GM19467 (cell line): ENCODE results near the gene CUBN.
"Not testable (repeated sequence)": the region's sequence is repeated elsewhere in the genome, so short reads cannot be mapped to it uniquely, and the experiment has no call there.

Experiments
- ATAC-seq: cut with Tn5 transposase; IDR thresholded peaks from one replicate; pipeline ENCODE4 v1.9.1; 2021; ENCODE audit warnings: mild to moderate bottlenecking, moderate library complexity; ENCODE audit not compliant: unreplicated experiment

Gene CUBN

GRCh38 chr10:16843252-16843870 is 286.2 kb downstream of the CUBN start:
- peak; percentile 53 for ATAC-seq

GRCh38 chr10:16835228-16835627 is 294.4 kb downstream of the CUBN start:
- no peak for ATAC-seq

- no peak for ATAC-seq
Measured at GRCh38 chr10:16832351-16833080, 297.1 kb downstream of the CUBN start.

GRCh38 chr10:16828701-16829175 is 300.9 kb downstream of the CUBN start:
- ATAC-seq = no peak

GRCh38 chr10:16828114-16828568 is 301.5 kb downstream of the CUBN start:
- peak; percentile 84 for ATAC-seq

- ATAC-seq = not testable (repeated sequence)
Measured at GRCh38 chr10:16827474-16827873, 302.1 kb downstream of the CUBN start.

GRCh38 chr10:16822726-16823360 is 306.8 kb downstream of the CUBN start:
- no peak for ATAC-seq

- no peak for ATAC-seq
Measured at GRCh38 chr10:16822027-16822426, 307.6 kb downstream of the CUBN start.

- ATAC-seq = no peak
Measured at GRCh38 chr10:16820421-16820820, 309.2 kb downstream of the CUBN start.

- no peak for ATAC-seq
Measured at GRCh38 chr10:16820018-16820417, 309.6 kb downstream of the CUBN start.

- ATAC-seq = no peak
Measured at GRCh38 chr10:16819436-16819835, 310.2 kb downstream of the CUBN start.

GRCh38 chr10:16819026-16819425 is 310.6 kb downstream of the CUBN start:
- no peak for ATAC-seq

- ATAC-seq = peak; percentile 98
Measured at GRCh38 chr10:16817125-16818019, 312.2 kb downstream of the CUBN start, which contains the start of gene RSU1. RSU1 (minus strand) TSS chr10:16817424; CDS start chr10:16817081, 343 bp downstream.

- no peak for ATAC-seq
Measured at GRCh38 chr10:16816830-16817124, 312.8 kb downstream of the CUBN start.

GRCh38 chr10:16816171-16816570 is 313.4 kb downstream of the CUBN start:
- no peak for ATAC-seq

- ATAC-seq = no peak
Measured at GRCh38 chr10:16814012-16814411, 315.6 kb downstream of the CUBN start.

- ATAC-seq = no peak
Measured at GRCh38 chr10:16812676-16813075, 316.9 kb downstream of the CUBN start.

GRCh38 chr10:16811765-16812164 is 317.8 kb downstream of the CUBN start:
- ATAC-seq = no peak

- no peak for ATAC-seq
Measured at GRCh38 chr10:16811292-16811691, 318.3 kb downstream of the CUBN start.

- no peak for ATAC-seq
Measured at GRCh38 chr10:16809074-16809718, 320.4 kb downstream of the CUBN start.
